Naive thymus-derived CD4-positive, alpha-beta T cell (primary cell): ENCODE measurements around the gene ICOSLG. TPM values are rescaled to one million over a fixed set of nuclear protein-coding genes. Genes with fewer than 3 reads are reported as not detected.
A peak's percentile ranks its signal among the peaks of the same experiment; 100 is the strongest.
"Not testable (repeated sequence)": the region's sequence is repeated elsewhere in the genome, so short reads cannot be mapped to it uniquely, and the experiment has no call there.

Experiments
- ATAC-seq: fragments of 150-1000 bp; cut with Tn5 transposase; 2 replicates; pipeline ENCODE4 v1.10.0; 2021; ENCODE audit warnings: mild to moderate bottlenecking, moderate library complexity
- CTCF ChIA-PET: fragments of 350-600 bp; sonication (Branson Sonifier 250); formaldehyde crosslinking; loops from one replicate; lab custom pipeline; 2021; ENCODE audit warnings: antibody characterized with exemption; lab: Charles Lee
- POLR2A ChIA-PET: fragments of 350-600 bp; sonication (Branson Sonifier 250); formaldehyde crosslinking; loops from one replicate; lab custom pipeline; 2021; ENCODE audit warnings: antibody characterized with exemption, inconsistent platforms; lab: Charles Lee
- DNase-seq, 9 donors: peaks; one replicate each; pipeline versions ENCODE4 v3.0.0 to v3.0.0-alpha.2; 2020 to 2022; ENCODE audit warnings: mixed read lengths in 1 of 9
- H3K27ac ChIP-seq: one replicate; pipeline ENCODE4 v1.7.0; 2013; ENCODE audit warnings: mild to moderate bottlenecking, low read depth, low read length, moderate library complexity
- H3K27me3 ChIP-seq, 2 donors: one replicate each; pipeline ENCODE4 v1.7.0; 2013; ENCODE audit warnings: low read length in 2 of 2, mild to moderate bottlenecking in 2 of 2, moderate library complexity in 2 of 2; ENCODE audit not compliant: control insufficient read depth in 2 of 2, insufficient read depth in 2 of 2
- H3K36me3 ChIP-seq, 3 experiments: 1 replicate in 2 of 3; 2 replicates in 1 of 3; pipeline ENCODE4 v1.7.0; 2013; ENCODE audit warnings: low read length in 3 of 3, mild to moderate bottlenecking in 3 of 3, moderate library complexity in 1 of 3; ENCODE audit not compliant: insufficient read depth in 3 of 3, control insufficient read depth in 2 of 3
- H3K4me1 ChIP-seq, 2 donors: one replicate each; pipeline ENCODE4 v1.7.0; 2013; ENCODE audit warnings: low read length in 2 of 2, mild to moderate bottlenecking in 2 of 2, moderate library complexity in 1 of 2; ENCODE audit not compliant: control insufficient read depth in 2 of 2, insufficient read depth in 2 of 2
- H3K4me3 ChIP-seq: 2 replicates; pipeline ENCODE4 v1.7.0; 2013; ENCODE audit warnings: mild to moderate bottlenecking, low read length
- H3K9me3 ChIP-seq, 3 experiments: 1 replicate in 2 of 3; 2 replicates in 1 of 3; pipeline ENCODE4 v1.7.0; 2013; ENCODE audit warnings: low read length in 3 of 3; ENCODE audit not compliant: control insufficient read depth in 2 of 3
- H3K27ac Mint-ChIP-seq, 9 donors: one replicate each; pipeline ENCODE4 v1.8.0; 2020 to 2022; ENCODE audit warnings: mixed read lengths in 9 of 9, mild to moderate bottlenecking in 8 of 9, moderate library complexity in 5 of 9, inconsistent platforms in 2 of 9
- H3K27me3 Mint-ChIP-seq, 5 donors: one replicate each; pipeline ENCODE4 v1.8.0; 2021 to 2022; ENCODE audit warnings: mixed read lengths in 5 of 5, mild to moderate bottlenecking in 1 of 5
- H3K36me3 Mint-ChIP-seq, 5 donors: one replicate each; pipeline ENCODE4 v1.8.0; 2020 to 2022; ENCODE audit warnings: mixed read lengths in 5 of 5, mild to moderate bottlenecking in 3 of 5, inconsistent platforms in 1 of 5
- H3K4me1 Mint-ChIP-seq, 7 donors: one replicate each; pipeline ENCODE4 v1.8.0; 2020 to 2022; ENCODE audit warnings: mixed read lengths in 7 of 7, mild to moderate bottlenecking in 3 of 7, inconsistent platforms in 1 of 7
- H3K4me3 Mint-ChIP-seq, 10 donors: one replicate each; pipeline ENCODE4 v1.8.0; 2020 to 2022; ENCODE audit warnings: mild to moderate bottlenecking in 10 of 10, mixed read lengths in 10 of 10, moderate library complexity in 6 of 10, inconsistent platforms in 2 of 10
- H3K9me3 Mint-ChIP-seq, 11 donors: one replicate each; pipeline ENCODE4 v1.8.0; 2020 to 2022; ENCODE audit warnings: mixed read lengths in 11 of 11, mild to moderate bottlenecking in 4 of 11, inconsistent platforms in 1 of 11, moderate library complexity in 1 of 11
- intact Hi-C, 2 donors: fragments of 100-400 bp; cut with micrococcal nuclease; formaldehyde crosslinking; loops; one replicate each; pipeline ENCODE4 v1.15.1; 2023
- polyA plus RNA-seq, 2 donors: library from polyadenylated mRNA; unstranded; fragments of 300-500 nt; fragmentation: Illumina TruSeq; gene quantifications; one replicate each; pipeline ENCODE4 v1.2.3, GENCODE V29; 2021
- total RNA-seq, 6 experiments: library from RNA in 5 of 6; stranded (reverse) in 5 of 6; gene quantifications; 1 replicate in 5 of 6; 2 replicates in 1 of 6; pipeline ENCODE4 v1.2.3 and lab custom pipeline; 2021 to 2026

The ICOSLG gene
- total and polyA plus RNA-seq, 7 experiments from 2014 or later = 0.45 to 20.4 (median 4.9) TPM

DNA sequence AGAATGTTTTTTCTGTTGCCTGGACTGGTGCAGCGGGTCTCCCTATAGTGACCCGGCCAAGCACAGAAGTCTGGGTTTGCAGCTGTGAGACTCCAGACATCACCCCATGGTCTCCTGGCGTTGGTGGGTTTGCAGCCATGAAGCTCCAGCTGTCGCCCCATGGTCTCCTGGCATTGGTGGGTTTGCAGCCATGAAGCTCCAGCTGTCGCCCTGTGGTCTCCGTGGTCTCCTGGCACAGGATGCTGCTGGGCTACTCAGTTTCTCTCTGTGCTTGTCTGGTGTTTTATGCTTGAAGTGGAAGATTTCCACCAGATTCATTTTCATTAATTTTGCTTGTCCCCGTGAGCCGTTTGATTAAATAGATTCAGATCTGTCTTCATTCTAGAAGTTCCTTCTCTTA lies 58.5 kb downstream of the ICOSLG start:
- H3K4me3 ChIP-seq, POLR2A ChIA-PET, CTCF ChIA-PET, H3K27ac ChIP-seq, H3K27ac Mint-ChIP-seq, H3K27me3 ChIP-seq, DNase-seq, ATAC-seq, H3K36me3 ChIP-seq, H3K9me3 Mint-ChIP-seq, H3K36me3 Mint-ChIP-seq, H3K4me1 Mint-ChIP-seq, H3K9me3 ChIP-seq, intact Hi-C loops, H3K27me3 Mint-ChIP-seq, H3K4me3 Mint-ChIP-seq, H3K4me1 ChIP-seq: not testable (repeated sequence)

DNA sequence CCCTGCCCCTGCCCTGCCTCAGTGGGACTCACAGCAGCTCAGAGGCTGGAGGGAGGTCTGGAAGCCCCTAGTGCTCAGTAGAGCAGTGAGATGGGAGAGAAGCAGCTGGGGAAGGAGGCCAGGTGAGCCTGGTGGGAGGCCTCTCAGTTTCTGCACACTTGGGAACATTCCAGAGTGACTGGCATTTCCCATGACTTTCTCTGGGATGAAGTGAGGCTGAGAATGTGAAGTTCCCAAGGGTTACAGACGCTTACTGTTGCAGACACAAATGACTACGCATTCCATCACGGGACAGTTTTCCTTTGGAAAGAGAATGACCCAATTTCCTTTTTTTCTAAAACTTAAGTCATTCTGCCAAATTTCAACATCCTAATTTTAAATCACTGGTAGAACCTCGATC lies 59.2 kb downstream of the ICOSLG start:
- POLR2A ChIA-PET, H3K4me3 ChIP-seq, H3K27ac ChIP-seq, H3K36me3 ChIP-seq, DNase-seq, H3K27ac Mint-ChIP-seq, H3K9me3 Mint-ChIP-seq, H3K4me1 ChIP-seq, H3K27me3 Mint-ChIP-seq, H3K36me3 Mint-ChIP-seq, ATAC-seq, H3K27me3 ChIP-seq, H3K9me3 ChIP-seq, CTCF ChIA-PET, intact Hi-C loops, H3K4me1 Mint-ChIP-seq, H3K4me3 Mint-ChIP-seq: not testable (repeated sequence)

DNA sequence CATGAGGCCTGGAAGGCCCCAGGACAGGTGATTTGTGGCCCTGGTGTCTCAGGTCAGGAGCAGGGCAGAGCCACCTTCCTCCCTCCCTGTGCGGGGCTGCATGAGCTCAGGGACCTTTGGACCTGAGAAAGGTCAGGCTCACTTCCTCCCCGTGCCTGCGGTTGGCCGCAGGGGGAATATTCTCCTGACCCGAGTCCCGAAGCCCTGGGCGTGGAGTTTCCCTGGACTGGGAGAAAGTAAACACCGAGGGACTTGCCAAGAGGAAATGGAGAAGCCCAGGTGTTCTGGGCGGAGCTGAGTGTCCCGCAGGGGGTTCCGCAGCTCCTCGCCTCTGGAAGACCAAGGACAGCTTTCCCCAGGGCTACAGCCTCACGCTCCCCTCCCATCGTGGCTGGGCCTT lies 64.6 kb downstream of the ICOSLG start:
- H3K27me3 Mint-ChIP-seq, H3K9me3 Mint-ChIP-seq, H3K4me3 ChIP-seq, ATAC-seq, H3K4me1 Mint-ChIP-seq, H3K4me3 Mint-ChIP-seq, DNase-seq, H3K27ac ChIP-seq, H3K36me3 Mint-ChIP-seq, CTCF ChIA-PET, POLR2A ChIA-PET, H3K27me3 ChIP-seq, intact Hi-C loops, H3K4me1 ChIP-seq, H3K9me3 ChIP-seq, H3K27ac Mint-ChIP-seq, H3K36me3 ChIP-seq: not testable (repeated sequence)

DNA sequence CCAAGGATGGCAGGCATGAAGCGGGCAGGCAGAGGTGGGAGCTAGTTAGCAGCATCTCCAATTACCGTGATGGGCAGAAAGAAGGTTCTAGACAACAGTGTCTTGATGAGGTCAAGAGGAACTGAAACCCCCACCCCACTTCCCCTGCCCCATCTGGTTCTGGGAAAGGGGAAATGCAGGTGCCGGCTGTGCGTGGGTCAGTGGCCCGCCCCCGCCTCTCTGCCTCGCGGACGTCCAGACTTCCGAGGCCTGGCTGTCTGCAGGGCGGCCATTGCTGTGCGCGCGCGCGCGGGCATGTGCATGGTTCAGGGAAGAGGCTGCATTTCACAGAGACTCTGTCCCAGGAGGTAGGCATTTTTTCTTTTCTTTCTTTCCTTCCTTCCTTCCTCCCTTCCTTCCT lies 65.6 kb downstream of the ICOSLG start:
- H3K27ac Mint-ChIP-seq, H3K27me3 Mint-ChIP-seq, H3K9me3 ChIP-seq, H3K4me3 ChIP-seq, H3K27me3 ChIP-seq, H3K4me1 Mint-ChIP-seq, H3K4me1 ChIP-seq, H3K36me3 Mint-ChIP-seq, H3K27ac ChIP-seq, DNase-seq, H3K36me3 ChIP-seq, POLR2A ChIA-PET, H3K4me3 Mint-ChIP-seq, intact Hi-C loops, H3K9me3 Mint-ChIP-seq, CTCF ChIA-PET: not testable (repeated sequence)
- peak; percentile 84 for ATAC-seq

Other genes with a start within 250 kb of the ICOSLG start
- gene TRAPPC10, start 228.6 kb downstream of the ICOSLG start, total RNA-seq = 100 to 1,000 TPM in 2 of 5 experiments, 10 to 100 TPM in 3; 80.6 to 119 (median 93.2) TPM
- gene TRAPPC10, start 228.6 kb downstream of the ICOSLG start, polyA plus RNA-seq = 10 to 100 TPM; 15.6 to 26.5 TPM
- 10 to 100 TPM; 12.0 to 42.3 (median 23.0) TPM for gene PWP2, start 133.5 kb downstream of the ICOSLG start, total RNA-seq
- 10 to 100 TPM in 1 of 2 donors, 1 to 10 TPM in 1; 8.7 to 17.9 TPM for gene PWP2, start 133.5 kb downstream of the ICOSLG start, polyA plus RNA-seq
- 10 to 100 TPM; 13.3 to 47.8 (median 46.5) TPM for gene GATD3, start 107.3 kb downstream of the ICOSLG start, total RNA-seq
- gene GATD3, start 107.3 kb downstream of the ICOSLG start, polyA plus RNA-seq = 10 to 100 TPM; 51.2 to 56.8 TPM
- gene DNMT3L, start 21.0 kb upstream of the ICOSLG start, total RNA-seq = not detected
- gene DNMT3L, start 21.0 kb upstream of the ICOSLG start, polyA plus RNA-seq = not detected
- gene AIRE, start 44.9 kb upstream of the ICOSLG start, total RNA-seq = 1 to 10 TPM in 1 of 5 experiments, under 1 TPM in 1, not detected in 3; 0.32 to 2.6 TPM
- under 1 TPM in 1 of 2 donors, not detected in 1; 0.14 TPM for gene AIRE, start 44.9 kb upstream of the ICOSLG start, polyA plus RNA-seq
- gene PFKL, start 59.1 kb upstream of the ICOSLG start, total RNA-seq = 100 to 1,000 TPM; 107 to 196 (median 122) TPM
- gene PFKL, start 59.1 kb upstream of the ICOSLG start, polyA plus RNA-seq = 100 to 1,000 TPM in 1 of 2 donors, 10 to 100 TPM in 1; 75.0 to 103 TPM
- gene CFAP410, start 98.4 kb upstream of the ICOSLG start, total RNA-seq = 10 to 100 TPM; 20.8 to 66.7 (median 49.5) TPM
- 10 to 100 TPM; 26.3 to 45.4 TPM for gene CFAP410, start 98.4 kb upstream of the ICOSLG start, polyA plus RNA-seq
- gene TRPM2, start 112.7 kb upstream of the ICOSLG start, total RNA-seq = 10 to 100 TPM in 2 of 5 experiments, 1 to 10 TPM in 3; 1.2 to 29.6 (median 5.3) TPM
- 1 to 10 TPM; 1.5 to 1.7 TPM for gene TRPM2, start 112.7 kb upstream of the ICOSLG start, polyA plus RNA-seq
- 1 to 10 TPM in 3 of 5 experiments, under 1 TPM in 2; 0.79 to 3.3 (median 1.0) TPM for gene LRRC3, start 214.6 kb upstream of the ICOSLG start, total RNA-seq
- gene LRRC3, start 214.6 kb upstream of the ICOSLG start, polyA plus RNA-seq = under 1 TPM; 0.06 to 0.66 TPM